GM12891 (cell line): ENCODE data around the gene AAMP.

Experiments used
- PAX5 ChIP-seq: IDR thresholded peaks from 2 replicates; pipeline ENCODE4 v1.6.1; 2011; ENCODE audit warnings: low read length, moderate library complexity, mild to moderate bottlenecking; ENCODE audit not compliant: insufficient read depth, severe bottlenecking
- POLR2A ChIP-seq: IDR thresholded peaks from 2 replicates; pipeline ENCODE4 v1.6.1; 2011; ENCODE audit warnings: low read depth, low read length, control low read depth
- POLR2AphosphoS5 ChIP-seq: IDR thresholded peaks from 2 replicates; pipeline ENCODE4 v1.6.1; 2011; ENCODE audit warnings: low read depth, low read length, control low read depth
- POU2F2 ChIP-seq: IDR thresholded peaks from 2 replicates; pipeline ENCODE4 v1.6.1; 2011; ENCODE audit warnings: low read depth, mild to moderate bottlenecking, control low read depth, low read length, moderate library complexity
- SPI1 ChIP-seq: IDR thresholded peaks from 2 replicates; pipeline ENCODE4 v1.6.1; 2011; ENCODE audit warnings: low read depth, low read length, control low read depth
- TAF1 ChIP-seq: IDR thresholded peaks from 2 replicates; pipeline ENCODE4 v1.6.1; 2011; ENCODE audit warnings: low read depth, low read length, control low read depth

- TF ChIP-seq POLR2AphosphoS5 (no peak), SPI1 (peak; percentile 84), PAX5 (no peak), POLR2A (no peak), TAF1 (no peak), POU2F2 (no peak)
Measured at GRCh38 chr2:218257390-218257981, 12.5 kb downstream of the AAMP start.
